Ovary (tissue), 3 donors: Measurements from ENCODE around the gene DCAF7.

Experiments used
- EP300 ChIP-seq: sonication (generic); formaldehyde crosslinking; IDR thresholded peaks from one replicate; pipeline ENCODE4 v1.6.1; 2017; ENCODE audit warnings: antibody characterized with exemption
- POLR2A ChIP-seq: fragments of 450-650 bp; IDR thresholded peaks from one replicate; pipeline ENCODE4 v1.6.1; 2017; ENCODE audit warnings: antibody characterized with exemption, mild to moderate bottlenecking, moderate library complexity
- TF ChIP-seq, protein P1 (sequence below), 3 donors: fragments of 450-650 bp in 2 of 3; fragments of 200-600 bp in 1 of 3; IDR thresholded peaks; one replicate each; pipeline versions ENCODE4 v1.5.1 to v1.8.0; 2016 to 2022; ENCODE audit warnings: antibody characterized with exemption in 3 of 3, mild to moderate bottlenecking in 1 of 3
- donor health status: DM: no; HTN: no; CAD: no.

DNA sequence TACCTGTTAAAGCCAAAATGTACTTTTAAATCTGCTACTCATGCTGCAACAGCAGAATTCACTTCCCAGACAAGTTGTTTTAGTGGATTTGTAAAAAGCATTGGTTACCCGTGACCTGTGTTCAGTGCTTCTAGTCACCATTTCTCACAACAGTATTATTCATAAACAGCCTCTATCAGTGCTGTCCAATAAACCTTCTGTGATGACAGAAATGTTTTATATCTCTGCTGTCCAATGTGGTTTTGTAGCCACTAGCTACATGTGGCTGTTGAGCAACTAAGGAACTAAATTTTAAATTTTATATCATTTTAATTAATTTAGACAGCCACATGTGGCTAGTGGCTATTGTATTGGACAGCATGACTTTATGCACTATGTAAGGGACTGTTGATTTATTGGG lies 84.5 kb downstream of the DCAF7 start:
- TF ChIP-seq, protein P1, sequence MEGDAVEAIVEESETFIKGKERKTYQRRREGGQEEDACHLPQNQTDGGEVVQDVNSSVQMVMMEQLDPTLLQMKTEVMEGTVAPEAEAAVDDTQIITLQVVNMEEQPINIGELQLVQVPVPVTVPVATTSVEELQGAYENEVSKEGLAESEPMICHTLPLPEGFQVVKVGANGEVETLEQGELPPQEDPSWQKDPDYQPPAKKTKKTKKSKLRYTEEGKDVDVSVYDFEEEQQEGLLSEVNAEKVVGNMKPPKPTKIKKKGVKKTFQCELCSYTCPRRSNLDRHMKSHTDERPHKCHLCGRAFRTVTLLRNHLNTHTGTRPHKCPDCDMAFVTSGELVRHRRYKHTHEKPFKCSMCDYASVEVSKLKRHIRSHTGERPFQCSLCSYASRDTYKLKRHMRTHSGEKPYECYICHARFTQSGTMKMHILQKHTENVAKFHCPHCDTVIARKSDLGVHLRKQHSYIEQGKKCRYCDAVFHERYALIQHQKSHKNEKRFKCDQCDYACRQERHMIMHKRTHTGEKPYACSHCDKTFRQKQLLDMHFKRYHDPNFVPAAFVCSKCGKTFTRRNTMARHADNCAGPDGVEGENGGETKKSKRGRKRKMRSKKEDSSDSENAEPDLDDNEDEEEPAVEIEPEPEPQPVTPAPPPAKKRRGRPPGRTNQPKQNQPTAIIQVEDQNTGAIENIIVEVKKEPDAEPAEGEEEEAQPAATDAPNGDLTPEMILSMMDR (IDR thresholded peaks at IDR 0.05) = no peak
- TF ChIP-seq EP300 (no peak), POLR2A (no peak)
